Fibroblast of the aortic adventitia (primary cell): ENCODE data around the gene HOXB4. TPM values are rescaled to one million over a fixed set of nuclear protein-coding genes. Genes with fewer than 3 reads are reported as not detected.

Experiments
- DNase-seq: peaks from one replicate; pipeline ENCODE4 v3.0.0-alpha.2; 2010; ENCODE audit warnings: low read depth
- H3K4me3 ChIP-seq: 2 replicates; pipeline ENCODE4 v1.5.1; 2011; ENCODE audit warnings: low read depth, mild to moderate bottlenecking, control low read depth, low read length, moderate library complexity
- total RNA-seq: library from RNA; depleted of rRNA; stranded (reverse); fragments of >200 nt; gene quantifications from 2 replicates; pipeline ENCODE4 v1.2.3, GENCODE V29; 2012; ENCODE audit warnings: low replicate concordance
- TF ChIP-seq, protein P1 (sequence below): IDR thresholded peaks from 2 replicates; pipeline ENCODE4 v1.5.1; 2011; ENCODE audit warnings: mild to moderate bottlenecking, low read length, control low read depth, inconsistent platforms; ENCODE audit not compliant: insufficient read depth

HOXB4 gene
- total RNA-seq, 1 donor, result 3.8 TPM

DNA sequence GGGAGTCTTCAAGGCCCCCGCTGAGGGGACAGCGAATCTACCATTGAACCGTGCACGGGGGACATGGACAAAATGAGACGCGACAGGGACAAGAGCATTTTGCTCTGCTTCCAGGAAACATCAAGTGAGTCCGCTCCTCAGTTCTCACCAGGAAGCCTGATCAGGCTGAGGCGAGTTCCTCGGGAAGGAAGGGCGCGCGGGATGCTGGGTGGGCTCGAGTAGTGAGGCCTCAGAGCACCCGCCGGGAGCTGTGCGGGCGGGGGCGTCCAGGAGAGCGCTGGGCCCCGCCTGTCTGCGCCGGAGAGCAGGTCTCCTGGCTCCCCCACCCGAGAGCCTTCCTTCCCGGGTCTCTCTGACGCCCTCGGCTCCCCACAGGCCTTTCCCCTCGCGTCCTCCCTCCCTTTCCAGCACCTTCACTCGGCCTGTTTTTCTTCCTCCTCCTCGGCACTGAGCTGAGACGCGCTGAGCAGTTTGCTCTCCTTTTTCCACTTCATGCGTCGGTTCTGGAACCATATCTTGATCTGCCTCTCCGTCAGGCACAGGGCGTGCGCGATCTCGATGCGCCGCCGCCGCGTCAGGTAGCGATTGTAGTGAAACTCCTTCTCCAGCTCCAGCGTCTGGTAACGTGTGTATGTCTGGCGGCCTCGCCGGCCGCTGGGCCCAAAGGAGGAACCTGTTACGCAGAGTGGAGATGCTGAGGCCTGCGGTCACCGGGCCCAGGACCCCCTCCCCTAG is 18.0 kb upstream of the HOXB4 start:
- TF ChIP-seq, protein P1, sequence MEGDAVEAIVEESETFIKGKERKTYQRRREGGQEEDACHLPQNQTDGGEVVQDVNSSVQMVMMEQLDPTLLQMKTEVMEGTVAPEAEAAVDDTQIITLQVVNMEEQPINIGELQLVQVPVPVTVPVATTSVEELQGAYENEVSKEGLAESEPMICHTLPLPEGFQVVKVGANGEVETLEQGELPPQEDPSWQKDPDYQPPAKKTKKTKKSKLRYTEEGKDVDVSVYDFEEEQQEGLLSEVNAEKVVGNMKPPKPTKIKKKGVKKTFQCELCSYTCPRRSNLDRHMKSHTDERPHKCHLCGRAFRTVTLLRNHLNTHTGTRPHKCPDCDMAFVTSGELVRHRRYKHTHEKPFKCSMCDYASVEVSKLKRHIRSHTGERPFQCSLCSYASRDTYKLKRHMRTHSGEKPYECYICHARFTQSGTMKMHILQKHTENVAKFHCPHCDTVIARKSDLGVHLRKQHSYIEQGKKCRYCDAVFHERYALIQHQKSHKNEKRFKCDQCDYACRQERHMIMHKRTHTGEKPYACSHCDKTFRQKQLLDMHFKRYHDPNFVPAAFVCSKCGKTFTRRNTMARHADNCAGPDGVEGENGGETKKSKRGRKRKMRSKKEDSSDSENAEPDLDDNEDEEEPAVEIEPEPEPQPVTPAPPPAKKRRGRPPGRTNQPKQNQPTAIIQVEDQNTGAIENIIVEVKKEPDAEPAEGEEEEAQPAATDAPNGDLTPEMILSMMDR, result no peak
- H3K4me3 ChIP-seq, result peak overlapping the region; percentile 70
- DNase-seq, result no peak

DNA sequence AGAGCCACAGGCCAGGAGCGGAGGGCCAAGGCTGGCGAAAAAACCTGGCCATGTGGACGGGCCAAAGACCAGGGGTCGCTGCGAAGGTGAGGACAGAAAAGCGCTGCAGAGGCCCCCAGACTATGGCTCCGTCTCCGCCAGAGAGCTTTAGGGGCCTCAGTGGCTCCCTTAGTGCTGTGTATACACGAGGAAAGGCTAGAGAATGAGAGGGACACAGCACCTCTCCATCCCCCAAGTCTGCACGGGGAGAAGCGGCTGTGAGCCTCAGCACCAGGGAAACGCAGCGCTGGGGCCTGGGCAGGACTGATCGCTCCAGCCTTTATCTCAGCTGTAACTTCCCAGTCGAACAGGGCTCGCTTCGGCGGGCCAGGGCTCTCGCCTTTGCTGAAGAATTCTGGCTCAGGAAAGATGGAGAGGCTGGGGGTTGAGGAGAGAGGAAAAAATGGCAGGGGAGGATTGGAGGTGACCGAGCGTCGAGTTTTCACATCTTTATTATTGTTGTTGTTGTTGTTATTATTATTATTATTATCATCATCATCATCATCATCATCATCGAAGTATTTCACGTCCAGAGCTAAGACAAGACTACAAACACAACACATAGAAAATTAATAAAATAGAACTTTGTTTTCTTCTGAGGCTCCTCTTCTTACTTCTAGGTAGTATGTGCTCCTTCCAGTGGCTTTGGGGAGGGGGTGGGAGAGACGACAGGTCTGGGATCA is 17.3 kb upstream of the HOXB4 start:
- H3K4me3 ChIP-seq, result no peak overlapping the region
- TF ChIP-seq, protein P1, result no peak
- DNase-seq, result no peak

DNA sequence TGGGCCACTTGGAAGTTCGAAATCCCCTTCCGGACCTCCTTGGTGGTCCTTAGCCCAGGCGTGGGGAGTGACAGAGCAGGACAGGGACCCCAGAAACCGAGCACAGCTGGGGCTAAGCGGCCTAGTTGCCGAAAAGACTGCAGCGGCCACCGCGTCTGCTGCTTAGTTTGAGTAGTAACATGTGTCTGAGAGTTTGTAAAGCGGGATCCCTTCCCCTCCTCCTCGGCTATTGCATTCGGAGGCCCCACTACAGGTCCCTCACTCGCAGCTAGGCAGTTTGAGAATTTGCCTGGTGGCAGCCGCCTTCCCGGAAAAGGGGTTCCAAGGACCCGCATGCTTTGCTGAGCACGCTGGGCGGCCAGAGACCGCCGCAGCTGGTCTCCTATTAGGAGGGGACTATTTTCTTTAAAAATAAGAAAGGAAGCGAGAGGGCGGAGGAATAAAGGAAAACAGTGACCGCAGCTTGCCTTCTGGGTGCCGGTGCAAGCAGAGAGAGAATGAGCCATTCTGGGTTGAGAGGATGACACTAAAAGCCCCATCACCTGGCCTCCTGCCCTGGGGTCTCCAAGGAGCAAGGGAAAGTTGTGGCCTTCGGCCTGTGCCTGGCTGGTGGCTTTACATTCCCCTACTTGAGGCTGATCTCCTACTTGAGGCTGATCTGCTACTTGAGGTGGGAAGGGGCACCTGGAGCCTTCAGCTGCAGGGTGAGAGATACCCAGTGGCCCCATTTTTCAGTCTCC is 16.6 kb upstream of the HOXB4 start:
- no peak overlapping the region for H3K4me3 ChIP-seq
- DNase-seq, result no peak
- TF ChIP-seq, protein P1, result no peak

DNA sequence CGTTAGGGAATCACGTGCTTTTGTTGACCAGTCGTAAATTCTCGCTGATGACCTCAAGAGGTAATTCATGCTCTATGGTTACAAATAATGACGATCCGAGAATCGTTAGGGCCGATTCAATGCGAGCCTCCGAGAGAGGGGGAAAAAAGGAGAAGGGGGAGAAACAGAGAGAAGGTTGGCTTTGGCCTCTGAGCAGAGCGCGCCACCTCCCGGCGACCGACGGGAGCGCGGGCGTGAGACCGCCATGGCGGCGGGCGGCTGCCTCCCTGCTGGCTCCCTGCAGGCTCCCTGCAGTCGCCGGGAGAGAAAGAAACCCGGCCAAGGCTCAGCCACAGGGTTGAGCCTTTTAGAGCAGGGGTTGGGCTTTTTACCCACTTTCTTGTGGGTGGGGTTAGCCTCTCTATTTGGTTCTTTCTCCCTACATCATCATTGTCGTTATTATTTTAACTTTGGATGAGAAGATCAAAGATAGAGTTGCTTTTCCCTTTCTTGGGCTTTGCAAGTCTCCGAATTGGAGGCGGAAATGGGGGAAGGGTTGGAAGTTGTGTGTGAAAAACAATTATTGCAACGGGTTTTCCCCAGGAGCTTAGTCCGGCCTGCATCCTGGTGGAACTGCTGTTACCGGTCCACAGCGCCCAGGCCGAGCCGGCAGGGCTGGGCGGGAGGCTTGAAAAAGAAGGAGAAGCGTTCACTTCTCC is 15.8 kb upstream of the HOXB4 start:
- DNase-seq, result peak; percentile 84
- peak overlapping the region; percentile 63 for H3K4me3 ChIP-seq
- TF ChIP-seq, protein P1, result peak; percentile 86

DNA sequence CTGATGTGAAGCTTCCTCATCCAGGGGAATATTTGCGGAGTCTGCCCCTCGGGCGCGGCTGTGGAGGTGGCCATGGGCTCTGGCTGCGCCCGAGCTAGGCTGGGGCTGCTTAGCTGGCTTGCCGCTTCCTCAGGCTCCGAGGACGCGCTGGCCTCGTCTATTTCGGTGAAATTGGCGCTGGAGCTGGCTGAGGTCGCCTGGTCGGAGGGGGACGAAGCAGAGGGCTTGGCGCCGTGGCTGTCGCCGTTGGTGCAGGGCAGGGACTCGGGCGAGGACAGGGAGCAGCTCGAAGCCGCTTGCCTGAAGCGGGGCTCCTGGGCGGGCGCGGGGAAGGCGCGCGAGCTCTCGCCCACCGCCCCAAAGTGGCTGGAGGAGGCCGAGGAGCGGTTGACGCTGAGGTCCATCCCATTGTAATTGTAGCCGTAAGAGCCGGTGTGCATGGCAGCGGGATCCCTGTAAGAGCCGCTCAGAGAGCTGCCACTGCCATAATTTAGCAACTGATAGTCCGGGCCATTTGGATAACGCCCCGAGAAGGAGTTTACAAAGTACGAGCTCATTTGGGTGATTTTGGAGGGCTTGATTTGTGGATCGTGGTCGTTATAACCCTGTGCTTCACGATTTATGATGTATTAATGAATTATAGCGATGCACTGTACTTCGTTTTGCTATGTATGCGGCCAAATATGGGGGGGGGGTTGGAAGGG is 15.1 kb upstream of the HOXB4 start, which contains the start of gene HOXB5:
Gene HOXB5 (minus strand): TSS at position 654 of the 704 bp plus-strand sequence. CDS start 97 bp downstream, at position 557.
- peak; percentile 43 for DNase-seq
- TF ChIP-seq, protein P1, result no peak
- H3K4me3 ChIP-seq, result peak within 1 kb of the TSS; percentile 63

DNA sequence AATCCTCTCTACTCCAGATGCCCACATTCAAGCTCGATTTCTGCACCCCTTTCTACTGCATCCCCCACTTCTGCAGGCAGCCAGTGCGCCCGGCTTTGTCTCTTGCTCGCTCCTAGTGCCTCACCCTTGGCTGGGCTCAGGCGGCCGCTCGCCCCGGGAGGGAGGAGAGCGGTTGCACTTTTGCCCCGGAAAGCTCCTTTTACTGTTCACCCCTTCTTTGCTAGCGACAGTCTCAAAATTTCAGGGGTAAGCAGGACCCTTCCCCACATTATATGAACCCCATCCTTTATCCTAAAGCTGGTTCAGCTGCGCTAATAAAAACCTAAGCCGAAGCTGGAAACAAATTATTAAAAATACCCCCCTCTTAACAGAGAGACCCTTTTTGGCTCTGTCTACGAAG is 14.4 kb upstream of the HOXB4 start:
- TF ChIP-seq, protein P1, result no peak
- peak overlapping the region; percentile 63 for H3K4me3 ChIP-seq
- no peak for DNase-seq
